ENCODE measurements around the gene NRG2. TPM values are rescaled to one million over a fixed set of nuclear protein-coding genes. Genes with fewer than 3 reads are reported as not detected.

Gene NRG2
- total RNA-seq, 1 experiment from 2014 or later = not detected

DNA sequence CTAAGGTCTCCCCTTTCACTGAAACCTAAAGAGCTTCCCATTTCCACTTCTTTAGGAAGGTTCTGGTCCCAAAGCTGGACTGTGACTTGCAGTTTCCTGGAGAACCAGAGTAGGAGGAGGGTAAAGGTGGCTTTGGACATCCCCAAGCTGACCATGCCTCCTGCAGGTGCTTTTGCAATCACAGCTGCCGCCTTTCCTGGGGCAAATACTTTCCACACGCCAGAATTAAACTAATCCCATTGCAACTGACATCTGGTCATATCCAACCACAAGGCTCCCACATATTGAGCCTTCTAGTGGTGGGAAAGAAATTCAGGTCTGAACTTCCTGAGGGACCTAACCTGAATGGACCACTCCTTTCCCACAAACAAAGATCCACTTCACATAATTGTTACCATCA is 92.7 kb downstream of the NRG2 start:
- no peak for TF ChIP-seq EZH2 (IDR thresholded peaks at IDR 0.05; ENCODE audit: borderline replicate concordance, low read depth, low read length, poor library complexity, severe bottlenecking)
- TF ChIP-seq, protein P1, sequence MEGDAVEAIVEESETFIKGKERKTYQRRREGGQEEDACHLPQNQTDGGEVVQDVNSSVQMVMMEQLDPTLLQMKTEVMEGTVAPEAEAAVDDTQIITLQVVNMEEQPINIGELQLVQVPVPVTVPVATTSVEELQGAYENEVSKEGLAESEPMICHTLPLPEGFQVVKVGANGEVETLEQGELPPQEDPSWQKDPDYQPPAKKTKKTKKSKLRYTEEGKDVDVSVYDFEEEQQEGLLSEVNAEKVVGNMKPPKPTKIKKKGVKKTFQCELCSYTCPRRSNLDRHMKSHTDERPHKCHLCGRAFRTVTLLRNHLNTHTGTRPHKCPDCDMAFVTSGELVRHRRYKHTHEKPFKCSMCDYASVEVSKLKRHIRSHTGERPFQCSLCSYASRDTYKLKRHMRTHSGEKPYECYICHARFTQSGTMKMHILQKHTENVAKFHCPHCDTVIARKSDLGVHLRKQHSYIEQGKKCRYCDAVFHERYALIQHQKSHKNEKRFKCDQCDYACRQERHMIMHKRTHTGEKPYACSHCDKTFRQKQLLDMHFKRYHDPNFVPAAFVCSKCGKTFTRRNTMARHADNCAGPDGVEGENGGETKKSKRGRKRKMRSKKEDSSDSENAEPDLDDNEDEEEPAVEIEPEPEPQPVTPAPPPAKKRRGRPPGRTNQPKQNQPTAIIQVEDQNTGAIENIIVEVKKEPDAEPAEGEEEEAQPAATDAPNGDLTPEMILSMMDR (conservative IDR thresholded peaks at IDR 0.05; ENCODE audit: low read depth, low read length) = no peak
- H3K4me1 ChIP-seq (ENCODE audit: insufficient read depth, low read length, poor library complexity, severe bottlenecking) = no peaks in the 10 kb centered on the region
- no peak for DNase-seq (ENCODE audit: low spot score)
- CTCF ChIA-PET = no interaction called here
- intact Hi-C loops (cut with micrococcal nuclease; ENCODE audit: unreplicated experiment) = no loop called here
- no peak overlapping the region for H3K27ac ChIP-seq (ENCODE audit: low read depth, low read length, poor library complexity, severe bottlenecking)
- H3K4me3 ChIP-seq (ENCODE audit: low read depth, low read length, poor library complexity, severe bottlenecking) = no peak overlapping the region
- H3K27me3 ChIP-seq (replicated peaks; ENCODE audit: insufficient read depth, low read depth, low read length, poor library complexity) = peaks cover 23% of the 10 kb centered on the region
- BruUV-seq (replicated peaks) = no TSS peak
- no peaks in the 10 kb centered on the region for H3K9me3 ChIP-seq (ENCODE audit: low read depth, low read length, poor library complexity, severe bottlenecking)
- POLR2A ChIA-PET (ENCODE audit: low non-redundant PET) = no interaction called here
- no peaks in the 10 kb centered on the region for H3K36me3 ChIP-seq (ENCODE audit: insufficient read depth, low read length, poor library complexity, severe bottlenecking)

DNA sequence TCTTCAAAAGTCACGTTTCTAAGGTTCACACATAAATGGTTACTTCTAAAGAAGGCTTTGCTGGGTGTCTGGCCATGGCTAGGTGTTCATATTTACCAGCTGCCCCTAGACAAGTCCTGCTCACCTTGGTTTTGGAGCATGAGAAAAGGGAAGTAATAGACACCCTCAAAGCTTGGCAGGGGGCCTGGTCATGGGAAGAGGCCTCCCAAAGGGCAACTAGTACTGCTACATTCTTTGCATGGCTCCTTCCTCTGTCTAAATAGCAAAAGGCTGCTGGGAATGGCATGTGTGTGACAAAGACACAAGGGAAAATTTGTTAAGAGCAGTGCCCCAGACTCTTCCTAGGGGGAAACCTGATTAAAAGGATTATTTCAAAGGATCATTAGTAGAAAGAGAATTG is 93.4 kb downstream of the NRG2 start:
- H3K36me3 ChIP-seq (ENCODE audit: insufficient read depth, low read length, poor library complexity, severe bottlenecking) = no peaks in the 10 kb centered on the region
- H3K27me3 ChIP-seq (replicated peaks; ENCODE audit: insufficient read depth, low read depth, low read length, poor library complexity) = peaks cover 30% of the 10 kb centered on the region
- H3K4me3 ChIP-seq (ENCODE audit: low read depth, low read length, poor library complexity, severe bottlenecking) = no peak overlapping the region
- CTCF ChIA-PET = no interaction called here
- POLR2A ChIA-PET (ENCODE audit: low non-redundant PET) = no interaction called here
- intact Hi-C loops (cut with micrococcal nuclease; ENCODE audit: unreplicated experiment) = no loop called here
- no TSS peak for BruUV-seq (replicated peaks)
- no peak overlapping the region for H3K27ac ChIP-seq (ENCODE audit: low read depth, low read length, poor library complexity, severe bottlenecking)
- H3K9me3 ChIP-seq (ENCODE audit: low read depth, low read length, poor library complexity, severe bottlenecking) = no peaks in the 10 kb centered on the region
- no peak for DNase-seq (ENCODE audit: low spot score)
- TF ChIP-seq, protein P1 (conservative IDR thresholded peaks at IDR 0.05; ENCODE audit: low read depth, low read length) = no peak
- TF ChIP-seq EZH2 (IDR thresholded peaks at IDR 0.05; ENCODE audit: borderline replicate concordance, low read depth, low read length, poor library complexity, severe bottlenecking) = no peak
- H3K4me1 ChIP-seq (ENCODE audit: insufficient read depth, low read length, poor library complexity, severe bottlenecking) = no peaks in the 10 kb centered on the region

DNA sequence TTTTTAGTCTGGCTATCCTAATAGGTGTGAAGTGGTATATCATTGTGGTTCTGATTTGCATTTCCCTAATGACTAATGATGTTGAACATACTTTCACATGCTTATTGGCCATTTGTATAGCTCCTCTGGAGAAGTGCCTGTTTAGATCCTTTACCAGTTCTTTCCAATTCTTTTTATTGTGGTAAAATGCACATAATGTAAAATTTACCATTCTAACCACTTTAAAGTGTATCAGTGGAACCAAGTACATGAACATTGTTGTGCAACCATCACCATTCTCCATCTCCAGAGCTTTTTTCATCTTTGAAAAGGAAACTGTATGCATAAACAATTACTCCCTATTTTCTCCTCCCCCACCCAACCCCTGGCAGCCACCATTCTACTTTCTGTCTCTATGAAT is 95.4 kb downstream of the NRG2 start:
- peaks cover 32% of the 10 kb centered on the region for H3K27me3 ChIP-seq (replicated peaks; ENCODE audit: insufficient read depth, low read depth, low read length, poor library complexity)
- no peak for DNase-seq (ENCODE audit: low spot score)
- intact Hi-C loops (cut with micrococcal nuclease; ENCODE audit: unreplicated experiment) = no loop called here
- H3K4me1 ChIP-seq (ENCODE audit: insufficient read depth, low read length, poor library complexity, severe bottlenecking) = no peaks in the 10 kb centered on the region
- TF ChIP-seq, protein P1 (conservative IDR thresholded peaks at IDR 0.05; ENCODE audit: low read depth, low read length) = no peak
- no peak for TF ChIP-seq EZH2 (IDR thresholded peaks at IDR 0.05; ENCODE audit: borderline replicate concordance, low read depth, low read length, poor library complexity, severe bottlenecking)
- H3K36me3 ChIP-seq (ENCODE audit: insufficient read depth, low read length, poor library complexity, severe bottlenecking) = no peaks in the 10 kb centered on the region
- H3K9me3 ChIP-seq (ENCODE audit: low read depth, low read length, poor library complexity, severe bottlenecking) = no peaks in the 10 kb centered on the region
- POLR2A ChIA-PET (ENCODE audit: low non-redundant PET) = no interaction called here
- CTCF ChIA-PET = no interaction called here
- BruUV-seq (replicated peaks) = no TSS peak
- no peak overlapping the region for H3K4me3 ChIP-seq (ENCODE audit: low read depth, low read length, poor library complexity, severe bottlenecking)
- H3K27ac ChIP-seq (ENCODE audit: low read depth, low read length, poor library complexity, severe bottlenecking) = no peak overlapping the region
